Activated CD8-positive, alpha-beta T cell treated with anti-CD3 and anti-CD28 coated beads for 36 hours (primary cell): ENCODE data around the gene NECTIN1. TPM values are rescaled to one million over a fixed set of nuclear protein-coding genes. Genes with fewer than 3 reads are reported as not detected.
A peak's percentile ranks its signal among the peaks of the same experiment; 100 is the strongest.

ENCODE experiments used
- ATAC-seq: fragments of 200-7000 bp; cut with Tn5 transposase; one replicate; pipeline ENCODE4 v1.10.0; 2021; ENCODE audit warnings: mild to moderate bottlenecking, moderate library complexity
- CTCF ChIA-PET: fragments of 350-600 bp; sonication (Branson Sonifier 250); formaldehyde crosslinking; loops from one replicate; lab custom pipeline; 2021; ENCODE audit warnings: antibody characterized with exemption; lab: Charles Lee
- POLR2A ChIA-PET: fragments of 350-600 bp; sonication (Branson Sonifier 250); formaldehyde crosslinking; loops from one replicate; lab custom pipeline; 2021; ENCODE audit warnings: antibody characterized with exemption; lab: Charles Lee
- DNase-seq: peaks from one replicate; pipeline ENCODE4 v3.0.0-alpha.2; 2020
- H3K27ac Mint-ChIP-seq: one replicate; pipeline ENCODE4 v1.8.0; 2021; ENCODE audit warnings: mild to moderate bottlenecking, mixed read lengths
- H3K27me3 Mint-ChIP-seq: one replicate; pipeline ENCODE4 v1.8.0; 2021; ENCODE audit warnings: mixed read lengths
- H3K36me3 Mint-ChIP-seq: one replicate; pipeline ENCODE4 v1.8.0; 2021; ENCODE audit warnings: low read depth, mixed read lengths
- H3K4me1 Mint-ChIP-seq: one replicate; pipeline ENCODE4 v1.8.0; 2021; ENCODE audit warnings: low read depth, mixed read lengths
- H3K4me3 Mint-ChIP-seq: one replicate; pipeline ENCODE4 v1.8.0; 2021; ENCODE audit warnings: mild to moderate bottlenecking, moderate library complexity, mixed read lengths
- H3K9me3 Mint-ChIP-seq: one replicate; pipeline ENCODE4 v1.8.0; 2021; ENCODE audit warnings: mixed read lengths
- intact Hi-C: fragments of 100-400 bp; cut with micrococcal nuclease; formaldehyde crosslinking; loops from one replicate; pipeline ENCODE4 v1.10.0; 2022
- total RNA-seq, 2 experiments: library from RNA; stranded (reverse); gene quantifications; one replicate each; pipeline ENCODE4 v1.2.3, GENCODE V29; 2021
- TF ChIP-seq, protein P1 (sequence below): fragments of 200-600 bp; IDR thresholded peaks from one replicate; pipeline ENCODE4 v1.8.0; 2022; ENCODE audit warnings: antibody characterized with exemption, mild to moderate bottlenecking

The NECTIN1 gene
- total RNA-seq, 2 experiments from 2014 or later: 2.6 to 3.8 TPM

DNA sequence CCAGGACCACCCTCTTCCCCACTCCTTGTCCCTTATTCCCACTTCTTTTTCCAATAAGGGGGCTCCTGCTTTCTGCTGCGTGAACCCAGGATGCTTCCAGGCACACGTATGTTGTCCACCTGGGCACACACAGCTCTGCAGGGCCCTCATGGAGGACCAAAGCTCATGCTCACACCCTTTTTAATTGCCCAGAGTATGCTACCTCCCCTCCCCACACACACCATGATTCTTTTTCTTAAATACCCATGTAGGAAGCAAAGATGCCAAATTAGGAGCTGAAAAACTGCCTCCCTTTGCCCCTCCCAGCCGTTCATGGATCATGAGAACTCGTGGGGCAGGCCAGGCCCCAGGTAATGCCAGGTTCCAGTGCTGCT lies 5.1 kb downstream of the NECTIN1 start:
- Mint-ChIP-seq H3K36me3 (no peaks in the 10 kb centered on the region), H3K27ac (no peak overlapping the region), H3K27me3 (peaks cover 5% of the 10 kb centered on the region), H3K9me3 (no peaks in the 10 kb centered on the region), H3K4me1 (peaks cover 5% of the 10 kb centered on the region), H3K4me3 (no peak overlapping the region)
- no peak for ATAC-seq
- DNase-seq: no peak
- intact Hi-C loops: no loop called here
- POLR2A ChIA-PET: no interaction called here
- CTCF ChIA-PET: no interaction called here
- TF ChIP-seq, protein P1, sequence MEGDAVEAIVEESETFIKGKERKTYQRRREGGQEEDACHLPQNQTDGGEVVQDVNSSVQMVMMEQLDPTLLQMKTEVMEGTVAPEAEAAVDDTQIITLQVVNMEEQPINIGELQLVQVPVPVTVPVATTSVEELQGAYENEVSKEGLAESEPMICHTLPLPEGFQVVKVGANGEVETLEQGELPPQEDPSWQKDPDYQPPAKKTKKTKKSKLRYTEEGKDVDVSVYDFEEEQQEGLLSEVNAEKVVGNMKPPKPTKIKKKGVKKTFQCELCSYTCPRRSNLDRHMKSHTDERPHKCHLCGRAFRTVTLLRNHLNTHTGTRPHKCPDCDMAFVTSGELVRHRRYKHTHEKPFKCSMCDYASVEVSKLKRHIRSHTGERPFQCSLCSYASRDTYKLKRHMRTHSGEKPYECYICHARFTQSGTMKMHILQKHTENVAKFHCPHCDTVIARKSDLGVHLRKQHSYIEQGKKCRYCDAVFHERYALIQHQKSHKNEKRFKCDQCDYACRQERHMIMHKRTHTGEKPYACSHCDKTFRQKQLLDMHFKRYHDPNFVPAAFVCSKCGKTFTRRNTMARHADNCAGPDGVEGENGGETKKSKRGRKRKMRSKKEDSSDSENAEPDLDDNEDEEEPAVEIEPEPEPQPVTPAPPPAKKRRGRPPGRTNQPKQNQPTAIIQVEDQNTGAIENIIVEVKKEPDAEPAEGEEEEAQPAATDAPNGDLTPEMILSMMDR: no peak

DNA sequence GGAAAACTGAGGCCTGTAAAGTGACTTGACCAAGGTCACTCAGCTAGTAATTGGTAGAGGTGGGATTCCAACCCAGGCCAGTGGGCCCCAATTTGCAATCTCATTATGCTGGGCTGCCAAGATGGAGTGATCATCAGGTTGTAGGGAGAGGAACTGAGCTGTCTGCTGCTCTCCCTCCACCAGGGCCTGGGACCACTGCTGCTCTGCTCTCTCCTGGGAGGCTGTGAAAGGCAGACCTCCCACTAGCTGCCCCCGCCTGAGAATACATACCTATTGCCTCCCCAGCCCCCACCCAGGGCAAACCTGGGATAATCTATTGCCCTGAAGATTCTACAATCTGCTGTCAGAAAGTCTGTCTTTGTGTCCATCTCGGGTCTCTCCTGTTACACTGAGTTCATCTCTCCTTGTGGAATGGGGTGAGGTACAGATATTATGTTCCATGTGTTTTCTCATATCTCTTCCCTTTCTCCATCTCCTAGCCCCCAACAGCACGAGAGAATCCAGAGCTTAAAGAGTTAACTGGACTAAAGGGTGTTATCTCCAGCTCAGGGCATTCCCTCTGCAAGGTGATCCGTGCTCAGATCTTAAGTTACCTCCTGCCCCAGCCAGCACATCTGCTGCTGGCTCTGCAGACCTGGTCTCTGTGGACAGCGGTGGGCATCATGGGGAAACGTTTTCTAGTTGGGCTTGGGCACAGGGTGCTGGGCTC lies 5.6 kb downstream of the NECTIN1 start:
- Mint-ChIP-seq H3K27ac (no peak overlapping the region), H3K9me3 (no peaks in the 10 kb centered on the region), H3K36me3 (no peaks in the 10 kb centered on the region), H3K4me3 (no peak overlapping the region), H3K4me1 (peaks cover 5% of the 10 kb centered on the region), H3K27me3 (peaks cover 5% of the 10 kb centered on the region)
- CTCF ChIA-PET: no interaction called here
- TF ChIP-seq, protein P1: no peak
- POLR2A ChIA-PET: no interaction called here
- intact Hi-C loops: no loop called here
- DNase-seq (no peak), ATAC-seq (no peak)

DNA sequence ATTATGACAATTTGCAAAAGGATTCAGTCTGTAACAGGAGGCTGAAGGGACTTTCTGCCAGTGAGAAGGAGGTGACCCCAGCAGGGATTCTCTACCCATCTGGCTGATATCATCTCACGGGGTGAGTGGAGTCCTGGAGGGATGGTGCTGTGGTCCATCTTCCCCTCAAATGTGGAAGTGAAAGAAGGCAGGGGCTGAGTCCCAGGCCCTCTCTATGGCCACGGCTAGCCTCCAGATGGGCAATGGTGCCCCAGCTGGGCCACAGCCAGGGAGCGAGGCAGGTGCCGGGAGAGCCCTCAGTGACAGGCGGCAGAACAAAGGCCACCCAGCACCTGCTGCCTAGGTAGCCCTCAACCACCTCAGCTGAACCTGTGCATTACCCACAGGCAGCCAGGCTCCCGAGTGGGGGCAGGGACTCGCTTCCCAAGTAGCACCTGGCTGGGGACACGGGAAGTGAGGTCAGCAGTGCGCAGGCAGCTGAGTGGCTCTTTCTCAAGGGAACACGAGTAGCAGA lies 6.7 kb downstream of the NECTIN1 start:
- H3K4me1 Mint-ChIP-seq: peaks cover 3% of the 10 kb centered on the region
- ChIA-PET CTCF (no interaction called here), POLR2A (no interaction called here)
- no peaks in the 10 kb centered on the region for H3K36me3 Mint-ChIP-seq
- H3K27ac Mint-ChIP-seq: no peak overlapping the region
- H3K4me3 Mint-ChIP-seq: no peak overlapping the region
- H3K27me3 Mint-ChIP-seq: peaks cover 5% of the 10 kb centered on the region
- TF ChIP-seq, protein P1: no peak
- H3K9me3 Mint-ChIP-seq: no peaks in the 10 kb centered on the region
- ATAC-seq (no peak), DNase-seq (no peak)
- intact Hi-C loops: no loop called here

DNA sequence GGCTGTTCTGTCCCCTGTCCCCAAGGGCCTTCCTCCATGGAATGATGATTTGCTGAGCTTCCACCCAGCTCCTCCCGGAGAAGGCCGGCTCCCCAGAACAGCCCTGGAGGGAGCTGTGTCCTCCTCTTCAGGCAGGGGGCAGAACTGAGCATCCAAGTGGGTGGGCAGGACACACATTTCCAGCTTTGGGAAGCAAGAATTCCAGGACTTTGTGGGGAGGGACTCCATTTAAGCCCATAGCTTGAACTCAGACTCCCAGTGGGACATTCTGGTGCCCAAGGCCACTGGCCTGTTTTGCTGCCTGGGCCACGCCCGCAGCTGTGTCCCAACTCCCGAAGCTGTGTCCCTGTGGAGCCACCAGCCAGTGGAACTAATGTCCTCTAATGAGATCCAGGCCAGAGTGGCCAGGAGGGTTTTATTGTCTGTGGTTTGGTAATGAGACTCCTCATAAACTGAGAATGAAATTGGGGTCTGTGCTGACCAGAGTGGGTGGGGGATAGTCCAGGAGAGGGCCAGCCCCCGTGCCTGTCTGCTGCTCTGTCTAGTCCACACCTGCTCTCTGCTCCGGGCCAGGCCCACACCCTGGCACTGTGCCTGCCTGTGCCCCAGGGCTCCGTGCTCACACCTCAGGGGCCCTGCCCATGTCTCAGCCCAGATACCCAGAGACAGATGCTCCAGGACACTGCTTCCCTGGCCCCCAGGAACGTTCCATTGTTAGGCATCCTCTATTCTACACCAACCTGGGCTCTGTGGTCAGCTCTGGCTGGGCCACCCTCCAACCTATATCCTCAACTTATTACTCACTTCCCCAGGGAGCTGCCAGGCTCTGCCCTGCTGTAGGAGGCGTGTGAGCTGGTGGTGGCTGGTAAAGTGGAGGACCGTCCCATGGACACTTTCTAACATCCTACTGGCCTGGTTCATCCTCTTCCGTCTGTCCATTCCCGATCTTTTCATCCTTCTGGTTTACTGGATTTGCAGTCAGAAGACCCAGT lies 7.6 kb downstream of the NECTIN1 start:
- H3K27me3 Mint-ChIP-seq: peaks cover 3% of the 10 kb centered on the region
- no peak overlapping the region for H3K4me3 Mint-ChIP-seq
- H3K36me3 Mint-ChIP-seq: no peaks in the 10 kb centered on the region
- DNase-seq: no peak
- no peak overlapping the region for H3K27ac Mint-ChIP-seq
- TF ChIP-seq, protein P1: peak; percentile 16
- POLR2A ChIA-PET: no interaction called here
- H3K4me1 Mint-ChIP-seq: no peaks in the 10 kb centered on the region
- intact Hi-C loops: no loop called here
- no peak for ATAC-seq
- H3K9me3 Mint-ChIP-seq: no peaks in the 10 kb centered on the region
- CTCF ChIA-PET: interaction anchor here (0.8 to 1.5 kb wide), 2 partner anchors 8 to 51 kb away, joined by 3 to 11 read pairs; partner anchors contain the start of gene NECTIN1
